RPMI7951 (cell line): ENCODE data around the gene FAXC. TPM values are rescaled to one million over a fixed set of nuclear protein-coding genes. Genes with fewer than 3 reads are reported as not detected.
"Not testable (repeated sequence)": the region's sequence is repeated elsewhere in the genome, so short reads cannot be mapped to it uniquely, and the experiment has no call there.

Source experiments
- DNase-seq: peaks from one replicate; pipeline ENCODE4 v3.0.0-alpha.2; 2012; ENCODE audit warnings: low read depth
- total RNA-seq: library from RNA; depleted of rRNA; stranded (reverse); fragments of >200 nt; shearing (Covaris generic); gene quantifications from 2 replicates; pipeline ENCODE4 v1.2.3, GENCODE V29; 2014

FAXC gene
- total RNA-seq, 1 experiment from 2014 or later, result 1.8 TPM

DNA sequence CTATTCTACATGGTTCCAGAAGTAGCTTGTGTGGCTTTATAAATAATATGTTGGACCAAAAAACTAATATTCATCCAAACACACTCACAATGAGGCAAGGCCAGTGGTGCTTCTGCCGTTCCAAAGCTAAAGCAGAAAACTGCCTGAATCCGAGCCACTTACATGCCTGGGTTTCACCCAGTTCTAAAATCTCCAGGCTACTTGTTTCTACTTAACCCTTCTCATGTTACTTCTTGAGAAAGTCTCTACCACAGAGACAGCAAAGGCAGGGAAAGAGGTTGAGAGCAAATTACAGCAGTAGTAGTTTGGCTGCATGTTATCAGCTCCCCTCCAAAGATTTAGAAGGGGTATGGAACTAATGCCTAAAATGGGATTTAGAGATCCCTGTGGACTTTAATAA lies 62.0 kb downstream of the FAXC start:
- no peak for DNase-seq

DNA sequence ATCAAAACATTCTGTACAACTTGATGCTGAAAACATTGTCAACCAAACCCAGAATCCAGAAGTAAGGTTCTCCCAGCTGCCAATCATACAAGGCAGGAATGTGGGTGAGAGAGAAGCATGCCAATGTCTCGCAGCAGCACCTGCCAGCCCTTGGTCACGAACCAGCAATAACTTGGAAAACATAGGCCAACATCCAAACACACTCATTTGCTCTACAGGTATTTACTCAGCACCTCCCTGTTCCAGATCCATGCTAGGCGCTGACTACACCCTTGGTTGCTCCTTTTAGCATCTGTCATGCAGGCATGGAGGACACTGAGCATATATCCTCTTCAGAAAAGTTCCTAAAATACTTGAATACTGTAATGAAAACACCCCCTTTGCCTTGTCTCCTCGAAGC lies 63.6 kb downstream of the FAXC start:
- no peak for DNase-seq

DNA sequence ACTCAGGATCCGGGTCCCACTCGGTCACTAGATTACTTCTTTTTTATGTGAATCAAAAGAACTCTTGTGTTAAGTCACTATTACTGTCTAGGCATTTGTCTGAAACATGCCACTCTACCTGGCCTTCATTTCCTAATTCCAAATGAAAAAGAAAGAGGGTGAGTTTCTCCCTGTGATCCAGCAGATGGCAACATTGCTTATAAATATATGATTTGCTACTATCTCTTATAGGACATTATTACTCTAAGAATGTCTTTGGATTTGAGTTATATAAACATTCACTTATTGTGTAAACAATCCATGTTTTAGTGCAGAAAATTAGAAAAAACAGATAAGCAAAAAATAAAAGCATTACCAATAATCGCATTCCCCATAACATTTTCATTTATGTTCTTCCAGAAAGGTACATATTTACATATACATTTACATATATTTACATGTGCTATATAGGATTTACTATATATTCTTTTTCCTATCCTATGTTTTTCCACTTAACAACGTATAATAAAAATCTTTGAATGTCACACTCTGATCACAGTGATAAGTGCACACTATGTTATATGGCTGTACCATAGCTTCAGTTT lies 66.9 kb downstream of the FAXC start:
- DNase-seq, result peak; percentile 25

DNA sequence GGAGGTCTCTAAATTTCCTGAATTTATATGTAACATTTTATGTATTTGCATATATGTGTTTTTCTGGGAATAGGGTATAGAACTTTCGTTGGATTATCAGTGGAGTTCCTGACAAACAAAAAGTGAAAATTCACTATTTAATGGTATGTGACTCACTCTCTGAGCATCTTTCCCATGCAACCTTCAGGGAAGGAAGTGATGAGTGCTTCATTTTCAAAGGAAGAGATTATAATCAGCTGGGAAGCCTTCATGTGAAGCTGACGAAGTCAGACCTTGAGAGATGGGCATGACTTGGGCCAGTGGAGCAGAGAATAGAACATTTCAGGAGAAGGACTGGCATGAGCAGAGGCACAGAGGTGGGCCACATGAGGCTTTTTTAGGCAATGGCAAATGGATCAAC lies 72.7 kb downstream of the FAXC start:
- peak; percentile 45 for DNase-seq

DNA sequence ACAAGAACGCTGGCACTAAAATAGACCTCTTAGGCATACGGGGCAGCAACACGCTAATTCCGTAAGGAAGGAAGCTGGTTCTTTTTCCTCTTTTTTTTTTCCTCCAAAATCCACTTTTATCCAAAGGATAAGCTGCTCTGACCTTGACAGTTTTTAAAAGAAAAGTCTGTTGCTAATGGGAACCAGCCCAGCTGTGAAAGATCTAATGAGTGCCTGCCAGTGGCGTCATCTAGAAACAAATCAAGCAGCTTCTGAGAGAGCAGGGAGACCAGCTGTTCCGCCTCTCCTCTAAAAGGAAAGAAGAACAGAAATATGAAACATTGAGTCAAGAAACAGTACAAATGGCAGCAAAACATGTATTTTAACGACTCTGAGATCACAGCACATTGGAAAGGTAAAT lies 78.6 kb downstream of the FAXC start:
- no peak for DNase-seq

DNA sequence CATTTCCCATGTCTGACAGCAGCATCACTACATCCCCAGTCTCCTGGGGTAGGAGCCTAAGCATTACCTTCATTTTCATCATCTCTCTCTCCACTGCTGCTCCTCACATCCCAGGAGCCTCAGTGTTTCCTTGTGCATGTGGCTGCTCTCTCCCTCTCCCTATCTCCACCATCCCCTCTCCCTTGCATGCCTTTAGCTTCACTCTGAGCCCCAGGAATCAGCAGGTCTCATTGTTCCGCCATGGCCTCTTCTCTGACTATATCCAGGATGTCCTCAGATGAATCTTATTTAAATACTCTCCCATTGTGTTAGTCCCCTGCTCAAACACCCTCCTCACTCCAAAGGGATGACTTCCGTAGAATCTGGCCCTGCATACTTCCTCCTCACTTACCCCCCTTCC lies 79.4 kb downstream of the FAXC start:
- DNase-seq, result no peak

DNA sequence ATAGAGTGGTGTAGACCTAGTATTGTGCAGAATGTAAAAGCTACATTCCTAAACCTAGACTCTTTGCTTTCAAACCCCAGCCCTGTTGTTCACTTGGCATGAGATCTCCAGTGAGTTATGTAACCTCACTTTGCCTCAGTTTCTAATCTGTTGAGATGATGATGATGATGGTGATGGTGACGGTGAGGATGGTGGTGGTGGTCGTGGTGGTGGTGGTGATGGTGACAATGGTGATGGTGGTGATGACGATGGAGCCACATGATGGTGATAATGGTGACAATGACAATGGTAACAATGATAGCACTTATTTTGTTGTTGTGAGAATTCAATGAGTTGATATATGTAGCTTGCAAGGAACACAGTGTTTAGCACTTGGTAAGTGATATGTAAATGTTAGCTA lies 80.3 kb downstream of the FAXC start:
- no peak for DNase-seq

DNA sequence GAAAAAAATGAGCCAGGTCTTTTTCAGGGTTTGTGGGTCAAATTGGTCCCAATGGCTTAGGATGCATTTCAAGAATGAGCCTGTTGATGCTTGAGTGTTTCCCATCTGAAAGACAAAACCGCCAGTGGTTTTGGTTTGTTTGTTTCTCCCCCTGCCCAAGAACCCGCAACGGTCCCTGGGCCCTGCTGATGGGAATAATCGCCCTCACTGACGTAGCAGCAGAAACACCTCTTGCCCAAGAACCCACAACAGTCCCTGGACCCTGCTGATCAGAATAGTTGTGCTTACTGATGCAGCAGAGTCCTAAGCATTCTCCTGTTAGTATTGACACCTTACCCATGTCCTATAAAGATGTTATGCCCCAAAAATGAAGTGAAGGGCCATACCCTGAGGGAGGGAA lies 82.5 kb downstream of the FAXC start:
- not testable (repeated sequence) for DNase-seq

DNA sequence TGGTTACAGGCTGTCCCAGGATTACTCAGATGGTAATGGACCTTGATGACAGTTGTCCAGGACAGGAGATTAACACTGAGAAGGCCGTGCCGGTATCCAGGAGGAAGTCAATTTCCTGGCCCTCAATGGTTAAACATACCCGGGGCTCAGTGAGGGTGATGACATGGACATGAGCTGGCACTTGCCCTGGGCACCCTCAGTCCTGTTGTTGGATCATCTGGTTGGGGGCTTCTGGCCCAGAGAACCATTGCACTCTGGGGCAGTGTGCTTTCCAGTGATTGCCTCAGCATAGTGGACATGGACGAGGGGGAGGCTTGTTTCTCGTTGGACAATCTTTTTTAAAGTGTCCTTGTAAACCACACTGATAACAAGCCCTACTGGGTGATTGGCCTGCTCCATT lies 84.0 kb downstream of the FAXC start:
- not testable (repeated sequence) for DNase-seq

DNA sequence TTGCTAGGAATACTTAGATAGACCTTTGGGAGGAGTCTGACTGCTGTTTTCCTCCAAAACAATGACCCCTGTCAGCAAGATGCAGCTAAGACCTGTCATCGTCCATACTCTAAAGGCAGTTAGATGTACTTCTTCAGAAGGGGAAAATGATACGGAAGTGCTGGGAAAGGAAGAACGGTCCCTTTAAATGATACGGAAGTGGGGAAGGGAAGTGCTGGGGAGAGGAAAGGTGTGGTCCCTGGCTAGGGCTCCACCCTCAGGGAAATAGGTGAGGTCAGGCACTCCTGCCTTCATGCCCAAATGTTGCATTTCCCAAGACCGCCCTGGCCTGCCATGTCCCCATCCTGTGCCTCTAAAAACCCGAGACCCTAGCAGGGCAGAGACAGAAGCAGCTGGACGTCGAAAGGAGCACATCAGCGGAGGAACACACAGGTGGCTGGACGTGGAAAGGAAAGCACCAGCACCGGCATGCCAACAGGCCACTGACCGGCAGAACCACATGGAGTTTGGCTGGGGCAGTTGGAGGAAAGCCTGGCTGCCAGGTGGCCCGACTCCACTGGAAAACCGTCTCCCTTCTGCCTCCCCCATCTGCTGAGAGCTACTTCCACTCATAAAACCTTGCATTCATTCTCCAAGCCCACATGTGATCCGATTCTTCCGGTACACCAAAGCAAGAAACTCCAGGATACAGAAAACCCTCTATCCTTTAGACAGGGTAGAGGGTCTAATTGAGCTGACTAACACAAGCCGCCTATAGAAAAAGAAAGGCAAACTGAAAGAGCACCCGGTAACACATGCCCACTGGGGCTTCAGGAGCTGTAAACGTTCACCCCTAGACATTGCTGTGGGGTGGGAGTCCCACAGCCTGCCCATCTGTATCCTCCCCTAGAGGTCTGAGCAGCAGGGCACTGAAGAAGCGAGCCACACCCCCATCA lies 94.6 kb downstream of the FAXC start:
- DNase-seq, result peak; percentile 7

DNA sequence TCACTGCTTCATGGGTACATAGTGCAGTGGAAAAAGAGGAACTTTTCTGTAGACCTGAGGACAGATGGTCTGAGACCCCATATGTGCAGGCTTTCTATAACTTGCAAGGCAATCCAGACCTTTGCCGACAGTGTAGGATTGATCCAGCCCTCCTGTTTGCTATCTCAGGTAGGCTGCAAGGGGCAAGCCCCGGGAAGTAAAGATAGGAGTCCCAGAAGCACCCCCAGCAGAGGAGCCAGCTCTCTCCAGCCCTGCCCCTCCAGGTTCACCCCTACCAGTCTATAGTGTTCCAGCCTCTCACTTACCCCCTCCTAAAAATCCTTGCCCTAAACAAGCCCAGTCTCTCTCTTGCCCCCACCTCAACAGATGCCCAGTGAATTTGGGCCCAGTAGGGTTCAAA lies 96.2 kb downstream of the FAXC start:
- no peak for DNase-seq

DNA sequence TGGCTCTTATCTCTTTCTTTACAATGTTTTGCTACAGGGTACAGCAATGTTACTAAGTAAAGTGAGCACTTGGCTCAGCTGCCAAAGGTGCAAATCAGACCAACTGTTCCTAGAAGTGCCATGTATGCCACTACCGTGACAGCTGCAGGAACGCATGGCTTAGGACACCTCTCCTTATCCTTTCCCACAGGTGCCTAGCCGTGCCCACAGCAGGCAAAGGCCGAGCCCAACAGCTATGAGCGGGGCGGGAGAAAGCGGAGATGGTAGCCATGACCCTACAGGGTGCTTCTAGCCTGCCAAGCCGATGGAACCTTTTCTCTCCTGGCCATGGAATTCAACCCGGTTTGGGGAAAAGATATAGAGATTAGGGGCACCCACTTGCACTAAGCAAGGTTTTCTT lies 97.1 kb downstream of the FAXC start:
- no peak for DNase-seq

DNA sequence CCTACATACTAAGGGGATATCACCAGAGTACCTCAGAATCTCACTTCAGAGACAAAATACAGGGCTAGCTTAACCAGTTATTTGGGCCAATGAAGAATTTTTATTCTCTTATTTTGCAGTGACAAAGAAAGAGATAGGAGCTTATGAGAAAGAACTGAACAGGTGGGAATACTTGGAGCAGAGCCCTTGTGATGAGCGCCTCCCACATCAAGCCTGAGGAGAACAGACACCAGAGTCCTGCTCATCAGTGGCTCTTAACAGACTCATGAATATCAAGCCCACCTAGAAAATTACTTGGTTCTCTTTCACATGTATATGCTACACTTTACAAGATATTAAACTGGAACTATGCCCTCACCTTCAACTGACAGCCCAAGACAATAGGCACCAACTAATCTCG lies 99.0 kb downstream of the FAXC start:
- DNase-seq, result no peak

DNA sequence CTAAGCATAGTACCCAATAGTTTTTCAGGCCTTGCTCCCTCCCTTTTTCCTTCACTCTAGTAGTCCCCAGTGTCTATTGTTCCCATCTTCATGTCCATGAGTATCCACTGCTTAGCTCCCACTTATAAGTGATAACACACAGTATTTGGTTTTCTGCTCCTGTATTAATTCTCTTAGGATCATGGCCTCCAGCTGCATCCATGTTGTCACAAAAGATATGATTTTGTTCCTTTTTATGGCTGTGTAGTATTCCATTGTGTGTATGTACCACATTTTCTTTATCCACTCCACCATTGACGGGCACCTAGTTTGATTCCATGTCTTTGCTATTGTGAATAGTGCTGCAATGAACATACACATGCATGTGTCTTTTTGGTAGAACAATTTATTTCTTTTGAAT lies 102.9 kb downstream of the FAXC start:
- DNase-seq, result no peak

DNA sequence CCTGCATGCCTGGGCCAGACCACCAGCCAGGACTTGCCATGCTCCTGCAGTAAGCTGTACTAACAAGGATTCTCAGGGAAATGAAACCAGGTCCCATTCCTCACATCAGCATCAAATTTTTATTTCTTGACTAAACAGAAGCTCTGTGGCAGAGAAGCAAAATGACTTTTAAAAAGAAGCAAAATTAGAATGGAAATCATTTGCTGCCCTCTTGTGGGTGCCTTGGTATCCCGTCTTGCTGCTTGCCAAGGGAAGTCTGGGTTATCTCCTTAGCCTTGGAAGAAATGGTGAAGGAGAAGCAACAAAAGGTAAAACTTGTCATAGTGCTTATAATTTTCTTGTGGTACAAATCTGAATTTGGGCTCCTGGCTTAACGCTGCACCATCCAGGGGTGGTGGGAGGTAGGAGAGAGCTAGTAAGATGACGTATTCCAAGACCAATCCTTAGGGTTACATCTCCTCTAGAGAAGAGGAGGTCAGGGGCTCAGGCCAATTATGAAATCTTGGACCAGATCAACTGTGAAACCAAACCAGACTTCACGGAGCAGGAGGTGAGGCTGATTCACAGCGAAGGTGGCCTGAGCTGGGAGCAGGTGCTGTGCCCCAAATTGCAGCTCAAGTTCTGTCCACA lies 107.5 kb downstream of the FAXC start:
- peak; percentile 22 for DNase-seq

DNA sequence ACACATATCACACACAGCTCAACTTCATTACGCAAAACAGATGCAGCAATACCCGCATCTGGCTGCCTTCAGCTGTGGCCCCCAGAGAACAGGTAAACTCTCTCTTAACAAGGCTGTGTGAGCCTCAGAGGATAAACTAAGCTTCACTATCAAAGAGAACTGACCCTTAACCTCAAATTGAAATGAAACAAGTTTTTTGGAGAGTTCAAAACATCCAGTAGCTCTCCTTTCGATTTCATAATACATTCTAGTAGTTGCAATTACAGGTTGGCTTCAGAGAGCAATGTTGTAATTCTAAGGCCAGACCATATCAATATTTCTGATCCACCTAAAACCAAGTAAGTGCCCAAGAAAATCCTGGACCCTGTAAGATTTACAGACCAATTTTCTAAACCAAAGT lies 113.5 kb downstream of the FAXC start:
- no peak for DNase-seq

DNA sequence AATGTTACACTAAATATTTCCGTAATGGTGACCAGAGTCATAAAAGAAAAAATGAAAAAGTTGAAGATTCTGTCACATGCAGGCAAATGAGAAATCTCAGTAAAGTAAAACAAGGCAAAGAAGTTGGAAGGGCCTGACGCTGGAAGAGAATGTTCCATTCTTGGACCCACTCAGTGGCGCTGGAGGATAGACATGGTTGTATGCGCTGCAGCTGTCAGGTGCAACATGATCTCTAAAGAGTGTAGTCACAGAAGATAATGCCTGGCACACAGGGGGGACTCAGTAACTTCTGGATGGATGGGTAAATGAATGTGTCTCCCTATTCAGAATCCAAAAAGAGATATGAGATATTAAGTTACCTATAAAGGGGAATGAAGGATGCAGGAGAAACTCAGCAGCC lies 116.3 kb downstream of the FAXC start:
- no peak for DNase-seq

DNA sequence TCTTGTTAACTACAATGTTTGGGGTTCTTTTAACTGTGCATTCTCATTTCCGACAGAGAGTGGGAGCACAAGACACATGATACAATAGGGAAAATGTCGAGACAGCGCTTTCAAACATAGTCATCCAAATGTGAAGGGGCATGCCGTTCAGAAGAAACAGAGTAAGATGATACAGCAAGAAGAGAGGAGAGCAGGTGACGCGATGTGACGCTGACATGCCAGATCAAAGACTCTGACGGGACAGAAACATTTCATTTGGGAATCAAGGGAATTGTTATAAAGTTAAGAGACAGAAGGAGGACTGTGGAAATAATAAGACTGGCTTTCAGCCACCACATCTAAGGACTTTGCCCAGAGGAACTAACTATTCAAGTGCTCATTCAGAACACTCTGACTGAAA lies 117.4 kb downstream of the FAXC start:
- no peak for DNase-seq

DNA sequence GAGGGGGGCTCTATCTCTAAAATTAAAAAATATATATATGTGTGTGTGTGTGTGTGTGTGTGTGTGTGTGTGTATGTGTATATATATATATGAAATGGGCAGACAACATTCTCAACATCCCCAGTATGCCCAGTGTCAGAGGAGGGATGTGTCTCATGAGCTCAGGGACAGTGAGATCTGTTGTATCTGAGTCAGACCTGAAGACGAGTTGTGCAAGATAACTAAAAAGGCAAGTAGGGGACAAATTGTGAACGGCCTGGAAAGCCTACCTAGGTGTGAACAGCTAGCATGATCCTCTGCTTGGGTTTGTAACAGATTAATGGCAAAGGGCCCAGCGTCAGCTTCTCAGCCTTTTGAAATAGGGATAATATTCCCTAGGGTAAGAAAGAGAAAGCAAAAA lies 124.3 kb downstream of the FAXC start:
- no peak for DNase-seq
